Measurements from ENCODE around the gene FREY1.

- TF ChIP-seq CTCF (IDR thresholded peaks at IDR 0.05) (no peak), EP300 (IDR thresholded peaks at IDR 0.05) (no peak)
Observed at GRCh38 chr11:45945397-45945999, 38.4 kb upstream of the FREY1 start.

All from stomach (tissue), 4 donors.